Placental pericyte (primary cell): Measurements from ENCODE around the gene AARSD1. TPM values are rescaled to one million over a fixed set of nuclear protein-coding genes. Genes with fewer than 3 reads are reported as not detected.

Source experiments
- small RNA-seq: library from RNA; depleted of rRNA; stranded (forward); fragments of <200 nt; gene quantifications from one replicate; pipeline ENCODE3, GENCODE V24; 2012; ENCODE audit warnings: low replicate concordance
- total RNA-seq: library from RNA; depleted of rRNA; stranded (reverse); fragments of >200 nt; gene quantifications from 2 replicates; pipeline ENCODE4 v1.2.3, GENCODE V29; 2012

AARSD1 gene
- 16.0 and 17.3 TPM in 2 replicates for total RNA-seq

GRCh38 chr17:42964161-42964932, at the start of gene AARSD1:
Gene AARSD1, minus strand, starts transcription at chr17:42964454. Its CDS starts 14 bp downstream, at chr17:42964440.

GRCh38 chr17:43006639-43007551, 42.6 kb upstream of the AARSD1 start, which contains the start of gene IFI35:
Gene IFI35, plus strand, starts transcription at chr17:43006784. Its CDS starts 164 bp downstream, at chr17:43006948.

GRCh38 chr17:42997984-42998938, 34.0 kb upstream of the AARSD1 start, which contains the start of gene RPL27:
Gene RPL27, plus strand, starts transcription at chr17:42998419. Its CDS starts 332 bp downstream, at chr17:42998751.

GRCh38 chr17:42980274-42980765, 16.1 kb upstream of the AARSD1 start, which contains the start of gene RUNDC1:
Gene RUNDC1, plus strand, starts transcription at chr17:42980565. Its CDS starts 12 bp downstream, at chr17:42980577.

GRCh38 chr17:42979511-42980273, 15.4 kb upstream of the AARSD1 start, which contains the start of gene PTGES3L:
Gene PTGES3L, minus strand, starts transcription at chr17:42980080. Its CDS starts 27 bp downstream, at chr17:42980053.

Small RNAs within 50 kb of the gene (small RNA-seq; reads per million reads assigned to genes)
- gene AARSD1 (0.39 reads per million, percentile 10 among the genes with 10 or more reads in this experiment), gene RF00561 (not detected)

Other genes with a start within 250 kb of the AARSD1 start
- 20.5 and 31.5 TPM in 2 replicates for gene EZH1, start 219.4 kb downstream of the AARSD1 start, total RNA-seq
- 0.29 TPM in 1 of 2 replicates, not detected in the other for gene RAMP2, start 203.2 kb downstream of the AARSD1 start, total RNA-seq
- 57.3 and 83.3 TPM in 2 replicates for gene VPS25, start 191.0 kb downstream of the AARSD1 start, total RNA-seq
- 0.44 and 1.0 TPM in 2 replicates for gene WNK4, start 183.8 kb downstream of the AARSD1 start, total RNA-seq
- 32.4 and 59.3 TPM in 2 replicates for gene COA3, start 165.8 kb downstream of the AARSD1 start, total RNA-seq
- gene CNTD1, start 165.6 kb downstream of the AARSD1 start, total RNA-seq = under 0.01 TPM in 1 of 2 replicates, not detected in the other
- gene BECN1, start 140.2 kb downstream of the AARSD1 start, total RNA-seq = 77.9 and 79.9 TPM in 2 replicates
- 74.0 and 146 TPM in 2 replicates for gene PSME3, start 131.1 kb downstream of the AARSD1 start, total RNA-seq
- 0.44 and 0.72 TPM in 2 replicates for gene AOC2, start 119.9 kb downstream of the AARSD1 start, total RNA-seq
- under 0.01 and 0.22 TPM in 2 replicates for gene AOC3, start 113.3 kb downstream of the AARSD1 start, total RNA-seq
- gene G6PC1, start 63.7 kb downstream of the AARSD1 start, total RNA-seq = not detected in 2 replicates
- 0.66 and 1.9 TPM in 2 replicates for gene PTGES3L, start 15.6 kb upstream of the AARSD1 start, total RNA-seq
- gene RUNDC1, start 16.1 kb upstream of the AARSD1 start, total RNA-seq = 10.7 and 12.0 TPM in 2 replicates
- gene RPL27, start 34.0 kb upstream of the AARSD1 start, total RNA-seq = 633 and 1,027 TPM in 2 replicates
- 21.8 and 23.9 TPM in 2 replicates for gene IFI35, start 42.3 kb upstream of the AARSD1 start, total RNA-seq
- 314 and 543 TPM in 2 replicates for gene VAT1, start 57.9 kb upstream of the AARSD1 start, total RNA-seq
- gene RND2, start 60.8 kb upstream of the AARSD1 start, total RNA-seq = under 0.01 and 0.88 TPM in 2 replicates
- gene BRCA1, start 160.9 kb upstream of the AARSD1 start, total RNA-seq = 4.2 and 34.9 TPM in 2 replicates
- gene NBR1, start 206.8 kb upstream of the AARSD1 start, total RNA-seq = 95.2 and 109 TPM in 2 replicates
- 9.8 and 11.7 TPM in 2 replicates for gene TMEM106A, start 247.4 kb upstream of the AARSD1 start, total RNA-seq